AG04449 (cell line): Measurements from ENCODE around the gene NRCAM.
"Not testable (repeated sequence)": the region's sequence is repeated elsewhere in the genome, so short reads cannot be mapped to it uniquely, and the experiment has no call there.

Experiments
- CTCF ChIA-PET: fragments of 350-600 bp; formaldehyde crosslinking; extraction: SDS; loops from one replicate; lab custom pipeline; 2021; ENCODE audit warnings: antibody characterized with exemption; lab: Yijun Ruan, JAX
- POLR2A ChIA-PET: fragments of 400-600, 350-600 bp; formaldehyde crosslinking; extraction: SDS; loops from one replicate; lab custom pipeline; 2020; ENCODE audit warnings: antibody characterized with exemption, inconsistent platforms; lab: Yijun Ruan, JAX
- DNase-seq: peaks from one replicate; pipeline ENCODE4 v3.0.0-alpha.2; 2010; ENCODE audit warnings: low read depth, low spot score
- H3K4me3 ChIP-seq: 2 replicates; pipeline ENCODE4 v1.5.1; 2011; ENCODE audit warnings: low read depth, mild to moderate bottlenecking, control low read depth, low read length
- CTCF ChIP-seq: IDR thresholded peaks from one replicate; pipeline ENCODE4 v1.5.1; 2011; ENCODE audit warnings: mild to moderate bottlenecking, moderate library complexity, low read length, control low read depth, inconsistent platforms; ENCODE audit not compliant: insufficient read depth; ENCODE audit errors: missing control alignments

The NRCAM gene

GRCh38 chr7:108455998-108456677, at the start of gene NRCAM:
Gene NRCAM (minus strand): TSS chr7:108456436. CDS start chr7:108240064, 216,372 bp downstream.
- ChIA-PET POLR2A (no interaction called here), CTCF (interaction anchor here (0.9 to 6.0 kb wide), 2 partner anchors 11 to 273 kb away, joined by 3 to 24 read pairs; no protein-coding TSS in a partner anchor)
- DNase-seq = no peak
- peak within 1 kb of the TSS; percentile 52 for H3K4me3 ChIP-seq
- no peak for TF ChIP-seq CTCF

- POLR2A ChIA-PET, DNase-seq, H3K4me3 ChIP-seq: not testable (repeated sequence)
- CTCF ChIA-PET = interaction anchor here (1.3 kb wide), 1 partner anchor 9 kb away, joined by 5 read pairs; no protein-coding TSS in a partner anchor
Observed at GRCh38 chr7:108504576-108504975, 48.3 kb upstream of the NRCAM start.

- H3K4me3 ChIP-seq = no peak overlapping the region
- POLR2A ChIA-PET = no interaction called here
- CTCF ChIA-PET = interaction anchor here (0.8 to 1.3 kb wide), 4 partner anchors 8 to 362 kb away, joined by 3 to 5 read pairs (median 3); no protein-coding TSS in a partner anchor
- TF ChIP-seq CTCF = no peak
- DNase-seq = no peak
Observed at GRCh38 chr7:108503112-108504026, 47.1 kb upstream of the NRCAM start.

GRCh38 chr7:108499566-108499965, 43.3 kb upstream of the NRCAM start:
- no peak for TF ChIP-seq CTCF
- DNase-seq = no peak
- ChIA-PET POLR2A (no interaction called here), CTCF (interaction anchor here (1.0 to 5.8 kb wide), 6 partner anchors 8 to 314 kb away, joined by 3 to 66 read pairs (median 28); partner anchors contain the start of gene PNPLA8)
- no peak overlapping the region for H3K4me3 ChIP-seq

- ChIA-PET CTCF (interaction anchor here (1.0 to 6.6 kb wide), 10 partner anchors 9 to 320 kb away, joined by 3 to 103 read pairs (median 23); partner anchors contain the start of gene PNPLA8), POLR2A (no interaction called here)
- no peak for DNase-seq
- H3K4me3 ChIP-seq = no peak overlapping the region
- no peak for TF ChIP-seq CTCF
Observed at GRCh38 chr7:108498481-108498880, 42.2 kb upstream of the NRCAM start.

GRCh38 chr7:108497082-108497725, 41.0 kb upstream of the NRCAM start:
- TF ChIP-seq CTCF = peak; percentile 68
- H3K4me3 ChIP-seq = no peak overlapping the region
- peak; percentile 1 for DNase-seq
- ChIA-PET POLR2A (no interaction called here), CTCF (interaction anchor here (0.6 to 6.6 kb wide), 33 partner anchors 9 to 353 kb away, joined by 3 to 103 read pairs (median 5); partner anchors contain the start of gene PNPLA8)
